ENCODE data around the gene GREB1L. TPM values are rescaled to one million over a fixed set of nuclear protein-coding genes. Genes with fewer than 3 reads are reported as not detected.

Gene GREB1L
- polyA plus RNA-seq, 2 of the 4 experiments (the other 2 are of a cell fraction): 1.4 to 2.8 TPM

DNA sequence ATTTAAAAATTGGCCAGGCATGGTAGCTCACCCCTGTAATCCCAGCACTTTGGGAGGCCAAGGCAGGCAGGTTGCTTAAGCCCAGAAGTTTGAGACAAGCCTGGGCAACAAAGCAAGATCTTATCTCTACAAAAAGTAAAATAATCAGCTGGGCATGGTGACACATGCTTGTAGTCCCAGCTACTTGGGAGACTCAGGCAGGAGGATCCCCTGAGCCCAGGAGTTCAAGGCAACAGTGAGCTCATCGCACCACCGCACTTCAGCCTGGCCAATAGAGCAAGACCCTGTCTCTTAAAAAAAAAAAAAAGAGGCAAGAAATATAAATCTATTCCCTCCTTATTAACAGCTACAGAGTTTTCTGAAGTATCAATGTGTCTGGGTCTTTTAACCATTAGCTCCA, 306.6 kb downstream of the GREB1L start (continued):
- TF ChIP-seq, protein P1, sequence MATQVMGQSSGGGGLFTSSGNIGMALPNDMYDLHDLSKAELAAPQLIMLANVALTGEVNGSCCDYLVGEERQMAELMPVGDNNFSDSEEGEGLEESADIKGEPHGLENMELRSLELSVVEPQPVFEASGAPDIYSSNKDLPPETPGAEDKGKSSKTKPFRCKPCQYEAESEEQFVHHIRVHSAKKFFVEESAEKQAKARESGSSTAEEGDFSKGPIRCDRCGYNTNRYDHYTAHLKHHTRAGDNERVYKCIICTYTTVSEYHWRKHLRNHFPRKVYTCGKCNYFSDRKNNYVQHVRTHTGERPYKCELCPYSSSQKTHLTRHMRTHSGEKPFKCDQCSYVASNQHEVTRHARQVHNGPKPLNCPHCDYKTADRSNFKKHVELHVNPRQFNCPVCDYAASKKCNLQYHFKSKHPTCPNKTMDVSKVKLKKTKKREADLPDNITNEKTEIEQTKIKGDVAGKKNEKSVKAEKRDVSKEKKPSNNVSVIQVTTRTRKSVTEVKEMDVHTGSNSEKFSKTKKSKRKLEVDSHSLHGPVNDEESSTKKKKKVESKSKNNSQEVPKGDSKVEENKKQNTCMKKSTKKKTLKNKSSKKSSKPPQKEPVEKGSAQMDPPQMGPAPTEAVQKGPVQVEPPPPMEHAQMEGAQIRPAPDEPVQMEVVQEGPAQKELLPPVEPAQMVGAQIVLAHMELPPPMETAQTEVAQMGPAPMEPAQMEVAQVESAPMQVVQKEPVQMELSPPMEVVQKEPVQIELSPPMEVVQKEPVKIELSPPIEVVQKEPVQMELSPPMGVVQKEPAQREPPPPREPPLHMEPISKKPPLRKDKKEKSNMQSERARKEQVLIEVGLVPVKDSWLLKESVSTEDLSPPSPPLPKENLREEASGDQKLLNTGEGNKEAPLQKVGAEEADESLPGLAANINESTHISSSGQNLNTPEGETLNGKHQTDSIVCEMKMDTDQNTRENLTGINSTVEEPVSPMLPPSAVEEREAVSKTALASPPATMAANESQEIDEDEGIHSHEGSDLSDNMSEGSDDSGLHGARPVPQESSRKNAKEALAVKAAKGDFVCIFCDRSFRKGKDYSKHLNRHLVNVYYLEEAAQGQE (IDR thresholded peaks at IDR 0.05): no peak
- no peak for TF ChIP-seq FOXS1 (CRISPR knock-in tag; IDR thresholded peaks at IDR 0.05)
- TF ChIP-seq, protein P2, sequence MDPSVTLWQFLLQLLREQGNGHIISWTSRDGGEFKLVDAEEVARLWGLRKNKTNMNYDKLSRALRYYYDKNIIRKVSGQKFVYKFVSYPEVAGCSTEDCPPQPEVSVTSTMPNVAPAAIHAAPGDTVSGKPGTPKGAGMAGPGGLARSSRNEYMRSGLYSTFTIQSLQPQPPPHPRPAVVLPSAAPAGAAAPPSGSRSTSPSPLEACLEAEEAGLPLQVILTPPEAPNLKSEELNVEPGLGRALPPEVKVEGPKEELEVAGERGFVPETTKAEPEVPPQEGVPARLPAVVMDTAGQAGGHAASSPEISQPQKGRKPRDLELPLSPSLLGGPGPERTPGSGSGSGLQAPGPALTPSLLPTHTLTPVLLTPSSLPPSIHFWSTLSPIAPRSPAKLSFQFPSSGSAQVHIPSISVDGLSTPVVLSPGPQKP (IDR thresholded peaks at IDR 0.05; ENCODE audit: low read depth, low read length): no peak

DNA sequence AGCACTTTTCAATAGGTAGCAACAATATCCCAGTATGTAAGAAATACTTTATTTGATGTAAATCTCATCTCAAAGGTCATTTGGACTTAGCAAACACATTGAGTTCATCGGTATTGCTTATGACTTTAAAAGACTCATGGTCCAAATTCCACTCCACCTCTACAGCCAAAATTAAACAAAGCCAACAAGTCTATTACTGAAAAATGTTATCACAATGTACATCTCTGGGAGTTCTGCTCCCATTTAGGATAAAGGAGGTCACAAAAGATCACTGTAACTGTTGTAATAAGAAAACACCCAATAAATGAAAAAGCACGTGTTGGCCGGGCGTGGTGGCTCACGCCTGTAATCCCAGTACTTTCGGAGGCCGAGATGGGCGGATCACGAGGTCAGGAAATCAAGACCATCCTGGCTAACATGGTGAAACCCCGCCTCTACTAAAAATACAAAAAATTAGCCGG, 308.5 kb downstream of the GREB1L start:
- Histone ChIP-seq H3K4me2 (no peak overlapping the region), H3K9me3 (no peaks in the 10 kb centered on the region), H3K4me1 (no peaks in the 10 kb centered on the region), H3K27ac (no peak overlapping the region), H3K4me3 (no peak overlapping the region)
- no peak for FAIRE-seq
- POLR2A ChIA-PET: no interaction called here
- CTCF ChIA-PET: no interaction called here
- DNase-seq (ENCODE audit: low read depth in 1 of 2, low spot score in 1 of 2): no peak
- 76% methylated on average over 11 of the region's 11 CpGs for WGBS (ENCODE audit: missing lambda C conversion rate)
- ATAC-seq: no peak
- TF ChIP-seq ESRRA (IDR thresholded peaks at IDR 0.05; ENCODE audit: borderline replicate concordance, low read length) (no peak), TP53 (CRISPR knock-in tag; IDR thresholded peaks at IDR 0.05) (no peak)

DNA sequence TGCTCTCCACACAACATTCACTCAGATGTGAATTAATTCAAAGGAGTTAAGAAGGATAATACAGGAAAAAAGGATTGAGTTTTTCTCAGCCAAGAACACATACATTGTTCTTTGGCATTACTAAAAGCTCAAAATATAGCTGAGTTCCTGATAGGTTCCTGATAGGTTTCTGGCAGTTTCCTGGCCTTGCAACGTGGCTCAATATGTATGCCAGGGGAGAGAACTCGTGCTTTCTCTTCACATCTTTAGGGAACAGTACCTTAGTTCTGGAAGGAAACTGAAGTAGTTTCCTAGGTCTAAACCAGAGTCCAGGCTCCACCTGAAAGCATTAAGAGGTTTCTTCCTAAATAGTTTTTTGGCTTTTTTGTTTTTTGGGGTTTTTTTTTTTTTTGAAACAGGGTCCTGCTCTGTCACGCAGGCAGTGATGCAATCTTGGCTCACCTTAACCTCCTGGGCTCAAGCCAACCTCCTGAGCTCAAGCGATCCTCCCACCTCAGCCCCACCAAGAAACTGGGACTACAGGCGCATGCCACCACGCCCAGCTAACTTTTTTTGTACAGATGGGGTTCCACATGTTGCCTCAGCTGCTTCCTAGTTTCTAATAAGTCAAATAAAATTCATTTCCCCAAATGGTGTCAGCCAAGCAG, 315.7 kb downstream of the GREB1L start:
- TF ChIP-seq ZFP36 (IDR thresholded peaks at IDR 0.05; ENCODE audit: borderline replicate concordance, partially characterized antibody) (no peak), SMC3 (IDR thresholded peaks at IDR 0.05) (no peak), RARB (CRISPR knock-in tag; IDR thresholded peaks at IDR 0.05) (no peak)
- ATAC-seq (no peak), FAIRE-seq (no peak), DNase-seq (ENCODE audit: low read depth in 1 of 2, low spot score in 1 of 2) (no peak)
- Histone ChIP-seq H3K4me1 (no peaks in the 10 kb centered on the region), H3K4me3 (no peak overlapping the region), H3K4me2 (no peak overlapping the region), H3K27ac (no peak overlapping the region), H3K9me3 (no peaks in the 10 kb centered on the region)
- POLR2A ChIA-PET: interaction anchor here (1.1 kb wide), 1 partner anchor 581 kb away, joined by 3 read pairs; no protein-coding TSS in a partner anchor
- 89% methylated on average over 6 of the region's 6 CpGs for WGBS (ENCODE audit: missing lambda C conversion rate)
- CTCF ChIA-PET: interaction anchor here (1.4 kb wide), 1 partner anchor 19 kb away, joined by 3 read pairs; no protein-coding TSS in a partner anchor

DNA sequence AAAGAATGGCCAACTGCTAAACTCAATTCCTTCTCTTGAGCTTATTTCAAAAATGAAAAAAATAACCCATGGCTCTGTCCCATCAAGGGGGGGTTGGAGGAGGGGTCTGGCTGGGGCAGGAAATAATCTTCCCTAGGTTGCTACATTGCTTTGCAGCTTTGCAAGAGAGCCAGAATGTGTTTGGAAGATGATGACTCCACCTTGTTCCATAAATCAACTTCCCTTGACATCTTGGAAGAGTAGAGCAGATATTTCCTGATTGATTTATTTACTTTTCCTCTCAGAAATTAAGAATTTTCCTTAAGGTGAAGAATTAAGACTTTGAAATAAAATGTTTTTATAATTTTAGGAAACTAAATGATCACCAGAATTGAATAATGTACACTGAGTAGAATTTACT, 317.2 kb downstream of the GREB1L start:
- no peak for DNase-seq (ENCODE audit: low read depth in 1 of 2, low spot score in 1 of 2)
- ATAC-seq: no peak
- ChIA-PET CTCF (interaction anchor here (0.6 kb wide), 1 partner anchor 215 kb away, joined by 3 read pairs; no protein-coding TSS in a partner anchor), POLR2A (no interaction called here)
- no peak overlapping the region for H3K4me2 ChIP-seq
- no peaks in the 10 kb centered on the region for H3K9me3 ChIP-seq
- H3K4me1 ChIP-seq: no peaks in the 10 kb centered on the region
- H3K4me3 ChIP-seq: no peak overlapping the region
- no peak for FAIRE-seq
- H3K27ac ChIP-seq: no peak overlapping the region
- TF ChIP-seq EHMT2 (IDR thresholded peaks at IDR 0.05; ENCODE audit: low read depth) (no peak), POLR2A (IDR thresholded peaks at IDR 0.05; ENCODE audit: low read length) (no peak), HOXB5 (CRISPR knock-in tag; IDR thresholded peaks at IDR 0.05) (no peak), CBX2 (IDR thresholded peaks at IDR 0.05; ENCODE audit: borderline replicate concordance, low read depth) (no peak), ZC3H11A (IDR thresholded peaks at IDR 0.05) (no peak), RARB (CRISPR knock-in tag; IDR thresholded peaks at IDR 0.05) (no peak), SMC3 (IDR thresholded peaks at IDR 0.05) (no peak), RAD21 (conservative IDR thresholded peaks at IDR 0.05 in 1 of 2, IDR thresholded peaks at IDR 0.05 in 1 of 2) (no peak), BHLHE40 (IDR thresholded peaks at IDR 0.05; ENCODE audit: low read depth, low read length) (no peak), CHD4 (IDR thresholded peaks at IDR 0.05; ENCODE audit: borderline replicate concordance) (no peak)
- TF ChIP-seq, protein P3, sequence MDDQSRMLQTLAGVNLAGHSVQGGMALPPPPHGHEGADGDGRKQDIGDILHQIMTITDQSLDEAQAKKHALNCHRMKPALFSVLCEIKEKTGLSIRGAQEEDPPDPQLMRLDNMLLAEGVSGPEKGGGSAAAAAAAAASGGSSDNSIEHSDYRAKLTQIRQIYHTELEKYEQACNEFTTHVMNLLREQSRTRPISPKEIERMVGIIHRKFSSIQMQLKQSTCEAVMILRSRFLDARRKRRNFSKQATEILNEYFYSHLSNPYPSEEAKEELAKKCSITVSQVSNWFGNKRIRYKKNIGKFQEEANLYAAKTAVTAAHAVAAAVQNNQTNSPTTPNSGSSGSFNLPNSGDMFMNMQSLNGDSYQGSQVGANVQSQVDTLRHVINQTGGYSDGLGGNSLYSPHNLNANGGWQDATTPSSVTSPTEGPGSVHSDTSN (IDR thresholded peaks at IDR 0.05): no peak
- TF ChIP-seq, protein P4, sequence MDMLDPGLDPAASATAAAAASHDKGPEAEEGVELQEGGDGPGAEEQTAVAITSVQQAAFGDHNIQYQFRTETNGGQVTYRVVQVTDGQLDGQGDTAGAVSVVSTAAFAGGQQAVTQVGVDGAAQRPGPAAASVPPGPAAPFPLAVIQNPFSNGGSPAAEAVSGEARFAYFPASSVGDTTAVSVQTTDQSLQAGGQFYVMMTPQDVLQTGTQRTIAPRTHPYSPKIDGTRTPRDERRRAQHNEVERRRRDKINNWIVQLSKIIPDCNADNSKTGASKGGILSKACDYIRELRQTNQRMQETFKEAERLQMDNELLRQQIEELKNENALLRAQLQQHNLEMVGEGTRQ (IDR thresholded peaks at IDR 0.05): no peak
- TF ChIP-seq, protein P1 (IDR thresholded peaks at IDR 0.05): no peak
- TF ChIP-seq, protein P2 (IDR thresholded peaks at IDR 0.05; ENCODE audit: low read depth, low read length): no peak

Measured in A549 (cell line).